ENCODE measurements around the gene ROBO2.

ROBO2 gene

DNA sequence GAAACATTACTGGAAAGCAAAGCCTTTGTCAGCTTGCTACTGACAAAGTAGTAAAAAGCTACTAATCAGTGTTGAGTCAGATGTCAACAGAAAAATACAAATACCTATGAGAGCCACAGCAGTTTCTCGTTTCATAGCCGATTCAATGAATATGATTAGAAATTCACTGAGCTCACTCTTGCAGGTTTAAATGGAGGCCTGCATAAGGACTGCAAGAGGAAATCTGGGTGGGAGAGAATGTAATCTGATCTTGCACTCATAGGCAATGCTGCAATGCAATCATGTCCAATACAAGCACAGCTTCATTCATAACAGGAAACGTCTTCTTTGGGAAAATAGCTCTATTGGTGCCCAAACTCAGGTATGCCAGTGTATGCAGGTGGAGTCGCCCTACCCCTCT lies 608.8 kb downstream of the ROBO2 start:
- no peak for DNase-seq (ENCODE audit: low read depth in 3 of 3, low spot score in 1 of 3)

DNA sequence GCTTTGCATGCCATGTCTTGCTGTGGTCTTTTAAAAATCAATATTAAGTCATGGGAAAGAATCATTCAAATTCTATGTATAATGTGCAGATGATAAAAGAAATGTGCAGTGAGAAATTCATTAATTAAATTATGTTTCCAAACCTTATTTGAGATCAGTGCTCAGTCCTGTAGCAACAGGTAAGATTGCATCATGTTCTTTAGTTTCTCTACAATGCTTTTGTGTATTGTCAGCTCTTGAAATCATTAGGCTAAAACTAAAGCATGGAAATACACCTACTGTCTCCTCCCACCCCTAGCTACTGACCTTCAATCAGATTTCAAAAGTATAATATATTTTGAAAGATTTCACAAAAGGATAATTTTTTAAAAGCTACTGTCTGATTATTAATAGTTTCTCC lies 612.7 kb downstream of the ROBO2 start:
- no peak for DNase-seq (ENCODE audit: low read depth in 3 of 3, low spot score in 1 of 3)

DNA sequence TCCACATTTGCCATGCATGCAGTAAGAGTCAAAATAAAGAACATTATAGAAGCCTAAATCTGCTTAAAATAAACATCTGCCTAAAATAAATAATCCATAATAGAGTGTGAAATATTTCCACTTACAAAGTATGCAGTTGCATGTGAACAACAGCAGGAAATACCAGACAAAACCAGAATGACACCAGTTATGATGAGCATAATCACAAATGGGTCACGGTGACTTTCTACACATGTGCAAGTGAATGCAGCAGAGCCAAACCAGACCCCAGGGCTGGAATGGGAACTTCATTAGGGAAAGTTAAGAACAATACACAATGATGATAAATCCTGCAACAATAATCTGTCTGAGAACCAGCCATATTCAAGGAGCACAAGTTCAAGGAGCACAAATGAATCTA lies 615.5 kb downstream of the ROBO2 start:
- DNase-seq (ENCODE audit: low read depth in 3 of 3, low spot score in 1 of 3): no peak

DNA sequence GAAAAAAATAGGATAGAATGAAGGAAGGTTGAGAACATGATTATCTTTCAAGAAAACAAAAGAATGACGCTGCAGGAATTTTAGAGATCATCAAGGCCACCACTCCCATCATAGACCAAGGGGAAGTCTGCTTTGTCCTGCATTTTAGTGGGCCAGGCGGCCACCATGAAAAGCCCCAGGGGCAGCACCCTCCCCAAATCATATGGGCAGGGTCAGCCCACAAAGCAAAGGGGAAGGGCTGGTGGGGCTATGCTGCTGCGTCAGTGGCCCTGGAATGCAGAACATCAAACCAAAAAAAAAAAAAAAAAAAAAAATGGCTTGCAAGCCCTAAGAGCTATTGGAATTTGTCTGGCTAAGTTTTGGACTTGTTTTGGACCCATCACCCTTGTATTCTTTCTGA lies 620.8 kb downstream of the ROBO2 start:
- no peak for DNase-seq (ENCODE audit: low read depth in 3 of 3, low spot score in 1 of 3)

DNA sequence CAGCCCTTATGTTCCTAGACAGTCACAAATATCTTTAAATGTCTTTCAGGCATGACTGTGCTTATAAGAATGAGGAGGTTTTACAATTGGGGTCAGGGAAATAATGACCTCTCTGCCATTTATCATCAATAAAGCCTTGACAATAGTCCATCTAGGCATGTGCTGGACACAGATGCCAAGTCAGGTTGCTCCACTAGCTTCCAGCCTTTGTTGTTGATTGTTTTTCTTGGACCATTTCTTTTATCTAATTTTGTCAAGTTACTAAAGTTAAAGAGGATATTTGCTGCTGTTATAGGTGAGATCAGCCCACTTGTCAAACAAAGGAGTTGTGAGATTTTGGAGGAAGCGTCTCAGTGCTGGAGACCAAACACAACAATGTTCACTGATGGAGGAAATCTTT lies 628.0 kb downstream of the ROBO2 start:
- no peak for DNase-seq (ENCODE audit: low read depth in 3 of 3, low spot score in 1 of 3)

DNA sequence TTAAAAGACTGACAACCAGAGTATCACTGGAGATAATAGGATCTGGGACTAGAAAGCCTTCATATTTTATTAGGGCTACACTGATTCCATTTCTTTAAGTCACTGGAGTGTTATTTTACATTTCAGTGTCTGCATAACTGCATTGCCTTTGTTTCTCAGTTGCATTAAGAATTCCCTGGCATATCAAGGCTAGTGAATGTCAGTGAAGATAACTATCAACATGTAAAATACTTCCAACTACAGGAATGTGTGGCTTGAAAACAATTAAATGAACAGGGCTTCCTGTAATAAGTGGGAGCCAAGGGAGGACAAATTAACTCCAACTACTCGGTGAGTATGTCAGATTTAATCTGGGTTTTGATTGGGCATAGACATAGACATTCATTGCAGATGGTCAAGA lies 628.5 kb downstream of the ROBO2 start:
- DNase-seq (ENCODE audit: low read depth in 3 of 3, low spot score in 1 of 3): no peak

DNA sequence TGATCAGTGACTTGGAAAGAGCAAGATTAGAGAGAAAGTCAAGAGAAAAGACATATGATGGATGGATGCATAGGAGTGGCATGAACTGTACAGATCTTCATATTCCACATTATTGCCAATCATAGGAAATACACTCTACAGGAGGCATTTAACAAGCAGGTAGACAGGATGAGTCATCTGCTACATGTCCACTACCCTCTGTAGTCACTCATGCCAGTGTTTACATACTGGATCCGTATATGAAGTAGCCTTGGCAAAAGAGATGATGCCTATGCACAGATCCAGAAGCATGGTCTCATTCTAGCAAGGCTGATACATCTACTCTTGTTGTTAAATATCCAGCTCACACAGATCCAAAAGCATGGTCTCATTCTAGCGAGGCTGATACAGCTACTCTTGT lies 632.1 kb downstream of the ROBO2 start:
- no peak for DNase-seq (ENCODE audit: low read depth in 3 of 3, low spot score in 1 of 3)

DNA sequence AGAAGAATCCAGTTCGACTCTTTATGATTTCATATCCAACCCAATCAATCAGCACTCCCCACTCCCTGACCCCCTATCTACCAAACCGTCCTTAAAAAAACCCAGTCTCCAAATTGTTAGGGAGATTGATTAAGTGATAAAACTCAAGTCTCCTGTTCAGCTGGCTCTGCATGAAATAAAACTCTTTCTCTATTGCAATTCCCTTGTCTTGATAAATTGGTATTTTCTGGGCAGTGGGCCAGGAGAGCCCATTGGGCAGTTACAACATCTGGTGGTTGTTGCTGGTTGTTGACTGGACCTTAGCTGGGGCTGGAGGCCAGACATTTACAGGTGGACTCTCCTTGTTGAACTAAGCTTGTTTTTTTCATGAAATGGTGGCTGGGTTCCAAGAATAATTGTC lies 642.3 kb downstream of the ROBO2 start:
- DNase-seq (ENCODE audit: low read depth in 3 of 3, low spot score in 1 of 3): no peak

DNA sequence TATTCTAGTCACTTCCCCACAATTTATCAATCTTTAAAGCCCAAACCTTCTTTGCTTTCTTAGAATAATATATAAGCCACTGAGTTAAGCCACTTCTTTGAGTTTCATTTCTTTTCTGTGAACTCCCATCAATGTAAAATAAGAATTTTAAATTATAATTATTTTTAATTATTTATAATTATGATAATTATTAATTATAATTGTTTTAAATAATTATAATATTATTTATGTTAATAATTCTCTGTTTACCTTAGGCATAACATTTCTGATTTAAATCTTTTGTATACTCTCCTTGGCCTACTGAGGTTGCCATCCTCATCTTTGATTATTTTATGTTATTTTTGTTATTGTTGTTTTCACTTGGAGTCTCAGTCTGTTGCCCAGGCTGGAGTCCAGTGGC lies 644.2 kb downstream of the ROBO2 start:
- DNase-seq (ENCODE audit: low read depth in 3 of 3, low spot score in 1 of 3): no peak

DNA sequence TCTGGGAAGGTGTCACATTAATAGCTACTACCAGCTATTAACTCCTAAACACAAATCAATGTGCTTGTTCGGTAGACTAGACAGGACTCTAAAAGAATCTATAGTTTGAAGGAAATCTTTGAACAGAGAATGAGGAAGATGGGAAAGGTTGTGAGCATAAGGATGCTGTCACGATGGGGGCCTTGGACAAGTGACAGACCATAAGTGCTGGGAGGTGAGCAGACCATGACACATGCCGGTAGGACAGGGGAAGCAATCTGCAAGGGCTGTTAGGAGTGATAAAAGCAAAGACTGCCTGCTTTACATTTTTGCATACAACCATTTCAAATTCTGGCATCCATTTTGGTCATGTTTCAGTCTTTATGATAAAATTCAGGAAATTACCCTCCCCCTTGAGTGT lies 645.8 kb downstream of the ROBO2 start:
- no peak for DNase-seq (ENCODE audit: low read depth in 3 of 3, low spot score in 1 of 3)

DNA sequence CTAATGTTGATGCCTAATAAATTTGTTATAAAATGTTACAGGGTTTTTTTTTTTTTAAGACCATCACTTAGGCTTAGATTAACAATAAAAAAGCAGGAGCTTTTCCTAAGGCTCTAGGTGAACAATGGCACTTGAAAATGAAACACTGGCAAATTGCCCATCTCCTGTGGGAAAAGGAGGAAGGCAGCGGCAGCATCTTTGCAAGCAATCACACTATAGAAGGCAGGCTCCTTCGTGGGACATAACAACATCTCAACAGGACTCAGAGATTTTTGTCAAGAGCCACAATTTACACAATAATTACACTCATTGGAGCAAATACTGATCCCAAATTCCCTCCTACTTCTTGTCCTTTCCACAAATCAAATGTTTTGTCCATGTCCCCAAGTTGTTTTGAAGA lies 646.7 kb downstream of the ROBO2 start:
- no peak for DNase-seq (ENCODE audit: low read depth in 3 of 3, low spot score in 1 of 3)

DNA sequence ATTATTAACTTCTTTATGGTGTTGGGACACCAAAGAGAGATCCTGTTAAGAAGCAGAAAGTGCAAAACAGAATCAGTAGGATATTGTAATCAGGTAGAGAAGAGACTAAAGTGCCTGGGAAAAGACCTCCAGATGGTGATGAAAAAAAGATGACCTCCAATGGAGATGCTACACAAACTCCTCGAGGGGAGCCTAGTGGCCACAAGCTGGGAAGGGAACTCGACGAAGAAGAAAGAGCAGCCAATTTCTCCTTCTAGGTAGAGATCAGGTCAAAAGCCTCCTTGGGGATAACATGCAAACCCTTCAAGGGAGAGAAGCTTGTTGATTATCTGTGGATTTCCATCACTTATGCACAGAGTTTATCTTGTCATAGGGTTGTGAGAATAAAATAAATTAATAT lies 647.6 kb downstream of the ROBO2 start:
- DNase-seq (ENCODE audit: low read depth in 3 of 3, low spot score in 1 of 3): no peak

DNA sequence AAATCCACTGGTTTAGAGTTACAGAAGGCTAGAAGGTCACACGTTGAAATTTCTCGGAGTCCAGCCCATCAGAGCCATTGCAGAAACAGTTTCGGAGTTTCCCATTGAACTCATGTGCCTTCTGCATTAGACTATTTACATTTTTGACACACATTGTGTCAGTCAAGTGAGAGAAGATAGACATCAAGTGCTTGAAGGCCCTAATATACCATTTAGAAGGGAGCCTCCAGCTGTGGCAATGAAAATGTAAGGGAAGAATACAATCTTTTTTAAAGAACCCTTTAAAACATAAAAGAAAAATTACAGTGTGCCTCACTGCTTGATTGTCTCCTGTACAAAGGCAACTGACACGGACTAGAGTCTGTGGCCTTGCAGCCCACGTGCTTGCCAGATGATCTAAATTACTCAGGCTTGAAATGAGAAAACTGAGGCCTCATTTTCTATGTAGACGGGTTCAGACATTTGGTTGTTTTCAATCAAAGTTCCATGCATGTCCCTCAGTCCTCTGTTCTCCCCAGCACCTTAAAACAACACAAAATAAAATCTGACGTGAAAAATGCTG lies 650.5 kb downstream of the ROBO2 start:
- no peak for DNase-seq (ENCODE audit: low read depth in 3 of 3, low spot score in 1 of 3)

DNA sequence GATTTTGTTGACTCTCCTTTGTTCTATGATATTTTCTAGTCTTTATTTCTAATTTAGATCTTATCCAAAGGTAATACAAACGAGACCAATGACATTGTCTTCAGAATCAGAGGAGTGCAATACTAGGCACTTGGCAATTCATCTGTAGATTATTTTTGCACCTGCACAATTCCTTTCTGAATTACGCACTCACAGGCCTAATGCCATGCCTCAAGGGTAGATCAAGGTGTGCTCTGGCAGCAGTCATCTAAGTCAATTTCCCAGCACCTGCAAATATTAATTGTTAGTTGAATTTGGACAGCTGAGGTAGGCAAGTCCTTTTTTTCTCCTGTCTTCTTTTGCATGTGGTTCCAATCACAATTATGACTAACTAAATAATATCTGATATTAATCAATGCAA lies 653.2 kb downstream of the ROBO2 start:
- no peak for DNase-seq (ENCODE audit: low read depth in 3 of 3, low spot score in 1 of 3)

DNA sequence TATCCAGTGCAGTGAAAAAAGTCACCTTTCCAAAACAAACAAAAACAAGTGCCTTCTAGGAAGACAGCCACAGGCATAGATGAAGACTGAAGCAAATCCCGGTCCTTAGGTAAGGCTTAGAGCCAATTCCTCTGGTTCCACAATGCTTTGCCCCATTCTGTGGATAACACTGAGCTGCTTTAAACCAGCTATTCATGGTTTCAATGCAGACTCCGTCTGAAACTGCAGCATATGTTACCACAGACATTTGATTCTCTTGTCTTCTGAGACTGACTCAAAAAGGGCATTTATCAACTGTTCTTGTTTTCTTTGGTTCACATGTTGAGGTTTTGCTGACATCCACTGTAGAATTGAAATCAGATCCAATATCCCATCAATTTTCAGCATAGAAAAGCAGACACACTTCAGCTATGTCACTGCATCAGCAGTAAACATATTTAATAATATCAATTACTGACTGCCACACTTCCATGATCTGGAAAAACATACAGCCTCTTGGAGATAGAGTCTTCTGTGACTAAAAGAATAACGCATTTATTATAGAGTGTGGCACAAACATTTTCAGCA lies 659.3 kb downstream of the ROBO2 start:
- no peak for DNase-seq (ENCODE audit: low read depth in 3 of 3, low spot score in 1 of 3)

All from stimulated activated CD4-positive, alpha-beta T cell treated with anti-CD3 and anti-CD28 coated beads, TNF-alpha, amount 100 ng/mL, for 1 hour (primary cell).